Activated naive CD8-positive, alpha-beta T cell treated with anti-CD3 and anti-CD28 coated beads, Interleukin-2, amount 50 U/mL, for 16 hours (primary cell): ENCODE results near the gene ZDHHC6.
"Not testable (repeated sequence)": the region's sequence is repeated elsewhere in the genome, so short reads cannot be mapped to it uniquely, and the experiment has no call there.

Experiments used
- DNase-seq: peaks from one replicate; pipeline ENCODE4 v3.0.0-alpha.2; 2020; ENCODE audit warnings: low read depth, low spot score

Gene ZDHHC6

GRCh38 chr10:112446855-112447619, at the start of gene ZDHHC6, which contains the start of gene VTI1A:
Gene ZDHHC6 (minus strand): TSS chr10:112446914. CDS start chr10:112445436, 1,478 bp downstream.
Gene VTI1A (plus strand): TSS chr10:112447215. CDS start chr10:112447374, 159 bp downstream.
- peak; percentile 66 for DNase-seq

- DNase-seq: no peak
These were observed 46.0 kb upstream of the ZDHHC6 start for GRCh38 chr10:112492736-112493135.

GRCh38 chr10:112491144-112491543, 44.4 kb upstream of the ZDHHC6 start:
- DNase-seq: no peak

GRCh38 chr10:112490545-112490944, 43.8 kb upstream of the ZDHHC6 start:
- DNase-seq: no peak

- no peak for DNase-seq
These were observed 41.2 kb upstream of the ZDHHC6 start for GRCh38 chr10:112487964-112488363.

GRCh38 chr10:112484399-112484798, 37.7 kb upstream of the ZDHHC6 start:
- no peak for DNase-seq

- no peak for DNase-seq
These were observed 34.9 kb upstream of the ZDHHC6 start for GRCh38 chr10:112481602-112482001.

- no peak for DNase-seq
These were observed 29.0 kb upstream of the ZDHHC6 start for GRCh38 chr10:112475575-112476218.

- DNase-seq: no peak
These were observed 25.3 kb upstream of the ZDHHC6 start for GRCh38 chr10:112471878-112472487.

GRCh38 chr10:112467541-112468075, 20.9 kb upstream of the ZDHHC6 start:
- no peak for DNase-seq

GRCh38 chr10:112466802-112467201, 20.1 kb upstream of the ZDHHC6 start:
- no peak for DNase-seq

GRCh38 chr10:112465299-112465883, 18.7 kb upstream of the ZDHHC6 start:
- no peak for DNase-seq

- not testable (repeated sequence) for DNase-seq
These were observed 17.4 kb upstream of the ZDHHC6 start for GRCh38 chr10:112464074-112464473.

- peak; percentile 13 for DNase-seq
These were observed 14.5 kb upstream of the ZDHHC6 start for GRCh38 chr10:112461029-112461887.

- DNase-seq: no peak
These were observed 13.7 kb upstream of the ZDHHC6 start for GRCh38 chr10:112460366-112460765.

GRCh38 chr10:112456533-112456932, 9.8 kb upstream of the ZDHHC6 start:
- DNase-seq: no peak

- no peak for DNase-seq
These were observed 8.4 kb upstream of the ZDHHC6 start for GRCh38 chr10:112454910-112455779.

- no peak for DNase-seq
These were observed 2.2 kb upstream of the ZDHHC6 start for GRCh38 chr10:112448888-112449287.

GRCh38 chr10:112447620-112447928, 860 bp upstream of the ZDHHC6 start:
- no peak for DNase-seq
